SK-N-SH (cell line): ENCODE measurements around the gene GRIN2A.

Source experiments
- EP300 ChIP-seq, 2 experiments: IDR thresholded peaks; 2 replicates each; pipeline versions ENCODE4 v1.4.0 to v1.6.1; 2012; ENCODE audit warnings: borderline replicate concordance in 1 of 2, low read depth in 1 of 2, low read length in 1 of 2
- FOXJ3 ChIP-seq: sonication (generic); formaldehyde crosslinking; IDR thresholded peaks from 2 replicates; pipeline ENCODE4 v1.5.1; 2020; ENCODE audit warnings: mild to moderate bottlenecking, missing genetic modification reagents
- FOXM1 ChIP-seq: IDR thresholded peaks from 2 replicates; pipeline ENCODE4 v1.4.0; 2012; ENCODE audit warnings: low read depth, mild to moderate bottlenecking
- GABPA ChIP-seq: IDR thresholded peaks from 2 replicates; pipeline ENCODE4 v1.4.0; 2012; ENCODE audit warnings: low read depth, mild to moderate bottlenecking
- JUND ChIP-seq: IDR thresholded peaks from 2 replicates; pipeline ENCODE4 v1.4.0; 2012
- POLR2AphosphoS5 ChIP-seq: IDR thresholded peaks from 2 replicates; pipeline ENCODE4 v1.6.1; 2012; ENCODE audit warnings: low read depth, low read length
- RAD21 ChIP-seq: IDR thresholded peaks from 2 replicates; pipeline ENCODE4 v1.6.1; 2012; ENCODE audit warnings: mild to moderate bottlenecking, low read length
- RXRA ChIP-seq: IDR thresholded peaks from 2 replicates; pipeline ENCODE4 v1.4.0; 2012; ENCODE audit warnings: low read depth, mild to moderate bottlenecking, borderline replicate concordance
- TAF1 ChIP-seq: IDR thresholded peaks from 2 replicates; pipeline ENCODE4 v1.6.1; 2012; ENCODE audit warnings: low read depth, mild to moderate bottlenecking, low read length, moderate library complexity, borderline replicate concordance
- TCF12 ChIP-seq: IDR thresholded peaks from 2 replicates; pipeline ENCODE4 v1.4.0; 2012
- YY1 ChIP-seq: IDR thresholded peaks from 2 replicates; pipeline ENCODE4 v1.4.0; 2012; ENCODE audit warnings: low read depth, mild to moderate bottlenecking
- TF ChIP-seq, protein P1 (sequence below): fragments of 200-600 bp; sonication (generic); IDR thresholded peaks from 2 replicates; pipeline ENCODE4 v1.6.1; 2017; ENCODE audit warnings: antibody characterized with exemption, mild to moderate bottlenecking, moderate library complexity
- TF ChIP-seq, protein P2 (sequence below): IDR thresholded peaks from 2 replicates; pipeline ENCODE4; 2012

- no peak for TF ChIP-seq EP300 (IDR thresholded peaks at IDR 0.05; ENCODE audit: borderline replicate concordance in 1 of 2, low read depth in 1 of 2, low read length in 1 of 2)
- TF ChIP-seq, protein P1, sequence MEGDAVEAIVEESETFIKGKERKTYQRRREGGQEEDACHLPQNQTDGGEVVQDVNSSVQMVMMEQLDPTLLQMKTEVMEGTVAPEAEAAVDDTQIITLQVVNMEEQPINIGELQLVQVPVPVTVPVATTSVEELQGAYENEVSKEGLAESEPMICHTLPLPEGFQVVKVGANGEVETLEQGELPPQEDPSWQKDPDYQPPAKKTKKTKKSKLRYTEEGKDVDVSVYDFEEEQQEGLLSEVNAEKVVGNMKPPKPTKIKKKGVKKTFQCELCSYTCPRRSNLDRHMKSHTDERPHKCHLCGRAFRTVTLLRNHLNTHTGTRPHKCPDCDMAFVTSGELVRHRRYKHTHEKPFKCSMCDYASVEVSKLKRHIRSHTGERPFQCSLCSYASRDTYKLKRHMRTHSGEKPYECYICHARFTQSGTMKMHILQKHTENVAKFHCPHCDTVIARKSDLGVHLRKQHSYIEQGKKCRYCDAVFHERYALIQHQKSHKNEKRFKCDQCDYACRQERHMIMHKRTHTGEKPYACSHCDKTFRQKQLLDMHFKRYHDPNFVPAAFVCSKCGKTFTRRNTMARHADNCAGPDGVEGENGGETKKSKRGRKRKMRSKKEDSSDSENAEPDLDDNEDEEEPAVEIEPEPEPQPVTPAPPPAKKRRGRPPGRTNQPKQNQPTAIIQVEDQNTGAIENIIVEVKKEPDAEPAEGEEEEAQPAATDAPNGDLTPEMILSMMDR, result no peak
- no peak for TF ChIP-seq RXRA
- no peak for TF ChIP-seq TAF1
- no peak for TF ChIP-seq FOXM1
- no peak for TF ChIP-seq POLR2AphosphoS5
- TF ChIP-seq JUND, result no peak
- no peak for TF ChIP-seq FOXJ3 (CRISPR knock-in tag)
- TF ChIP-seq GABPA, result no peak
- no peak for TF ChIP-seq TCF12
- TF ChIP-seq, protein P2, sequence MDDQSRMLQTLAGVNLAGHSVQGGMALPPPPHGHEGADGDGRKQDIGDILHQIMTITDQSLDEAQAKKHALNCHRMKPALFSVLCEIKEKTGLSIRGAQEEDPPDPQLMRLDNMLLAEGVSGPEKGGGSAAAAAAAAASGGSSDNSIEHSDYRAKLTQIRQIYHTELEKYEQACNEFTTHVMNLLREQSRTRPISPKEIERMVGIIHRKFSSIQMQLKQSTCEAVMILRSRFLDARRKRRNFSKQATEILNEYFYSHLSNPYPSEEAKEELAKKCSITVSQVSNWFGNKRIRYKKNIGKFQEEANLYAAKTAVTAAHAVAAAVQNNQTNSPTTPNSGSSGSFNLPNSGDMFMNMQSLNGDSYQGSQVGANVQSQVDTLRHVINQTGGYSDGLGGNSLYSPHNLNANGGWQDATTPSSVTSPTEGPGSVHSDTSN, result no peak
- no peak for TF ChIP-seq YY1
- TF ChIP-seq RAD21, result no peak
Measured at GRCh38 chr16:10226141-10226986, 44.1 kb upstream of the GRIN2A start.
